Stimulated activated CD4-positive, alpha-beta T cell treated with anti-CD3 and anti-CD28 coated beads, Interleukin-15, amount 100 ng/mL, for 48 hours (primary cell): Measurements from ENCODE around the gene PHRF1.

Experiments
- DNase-seq, 2 donors: peaks; one replicate each; pipeline ENCODE4 v3.0.0-alpha.2; 2020; ENCODE audit warnings: low read depth in 2 of 2

PHRF1 gene

DNA sequence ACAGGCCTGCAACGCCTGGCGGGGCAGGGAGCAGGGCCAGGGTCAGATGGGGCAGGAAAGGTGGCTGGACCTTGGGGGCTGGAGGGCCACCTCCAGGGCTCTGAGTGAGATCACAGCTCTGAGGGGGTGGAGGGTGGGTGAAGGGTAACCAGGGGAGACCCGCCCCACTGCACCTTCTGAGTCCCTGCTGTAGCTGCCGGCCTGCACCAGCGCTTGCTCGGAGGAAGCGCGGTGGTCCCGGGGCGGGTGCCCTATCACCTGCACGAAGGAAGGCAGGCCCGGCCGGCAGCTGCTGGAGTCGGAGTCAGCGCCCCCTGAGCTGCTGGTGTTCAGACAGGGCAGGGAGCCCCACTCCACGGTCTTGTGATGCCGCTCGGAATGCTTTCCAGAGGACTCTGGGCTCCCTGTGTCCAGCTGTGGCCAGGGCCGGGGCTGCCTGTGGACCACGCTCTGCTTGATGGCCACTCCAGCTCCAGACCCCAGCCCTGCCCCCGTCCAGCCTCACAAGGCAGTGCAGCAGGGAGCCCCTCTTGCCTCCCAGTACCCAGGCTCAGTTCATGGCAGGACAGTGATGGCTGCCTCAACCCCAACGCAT is 19.5 kb upstream of the PHRF1 start:
- DNase-seq: no peak

DNA sequence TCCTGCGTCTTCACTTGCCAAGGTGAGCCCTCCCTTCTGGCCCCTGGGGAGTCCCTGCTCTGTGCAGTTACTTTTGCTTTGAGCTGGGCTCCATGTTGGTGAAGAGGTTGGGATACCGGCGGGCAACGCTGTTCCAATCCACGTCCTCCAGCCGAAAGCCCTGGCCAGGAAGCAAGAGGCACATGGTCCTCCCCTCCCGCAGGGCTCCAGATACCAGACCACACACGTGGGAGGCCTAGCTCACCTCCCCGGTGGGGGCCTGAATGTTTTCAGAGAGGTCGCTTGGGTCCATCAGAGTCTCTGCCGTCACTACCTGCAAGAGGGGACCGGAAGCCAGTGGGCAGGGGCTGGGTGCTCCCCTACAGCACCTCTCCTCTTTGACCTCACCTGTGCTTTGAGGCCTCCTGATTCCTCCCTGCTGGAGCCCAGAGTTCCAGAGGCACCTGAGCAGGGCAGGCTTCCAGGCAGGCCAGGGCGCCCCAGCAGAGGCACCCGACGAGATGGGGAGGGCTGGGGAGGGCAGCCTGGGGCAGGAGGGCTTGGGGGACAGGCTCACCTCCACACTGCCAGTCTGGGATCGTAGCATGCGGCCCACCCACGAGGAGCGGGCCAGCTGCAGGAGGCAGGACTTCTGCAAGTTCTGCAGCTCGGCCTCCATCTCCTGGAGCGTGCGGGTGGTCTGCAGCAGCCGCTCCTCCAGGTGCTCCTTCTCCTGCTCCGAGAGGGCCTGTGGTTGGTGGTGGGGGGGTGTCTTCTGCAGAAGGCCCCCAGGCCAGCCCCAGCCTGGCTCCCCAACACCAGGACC is 18.7 kb upstream of the PHRF1 start:
- no peak for DNase-seq

DNA sequence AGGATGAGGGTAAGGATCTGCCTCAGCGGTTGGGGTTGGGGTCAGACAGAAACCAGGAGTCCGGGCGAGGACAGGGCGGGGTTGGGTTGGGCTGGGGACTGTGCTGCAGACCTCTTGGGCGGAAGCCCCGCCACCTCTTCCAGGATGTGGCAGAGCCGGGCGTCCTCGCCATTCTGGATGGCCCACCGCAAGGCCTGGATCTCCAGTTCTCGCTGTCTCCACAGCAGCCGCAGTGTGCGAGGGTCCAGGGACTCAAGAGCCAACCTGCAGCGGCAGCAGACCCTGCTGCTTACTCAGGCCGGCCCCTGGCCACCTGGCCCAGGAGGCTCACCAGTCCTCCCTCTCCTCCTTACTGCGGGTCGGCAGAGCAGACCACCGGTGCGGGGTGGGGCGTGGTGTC is 17.8 kb upstream of the PHRF1 start:
- no peak for DNase-seq

DNA sequence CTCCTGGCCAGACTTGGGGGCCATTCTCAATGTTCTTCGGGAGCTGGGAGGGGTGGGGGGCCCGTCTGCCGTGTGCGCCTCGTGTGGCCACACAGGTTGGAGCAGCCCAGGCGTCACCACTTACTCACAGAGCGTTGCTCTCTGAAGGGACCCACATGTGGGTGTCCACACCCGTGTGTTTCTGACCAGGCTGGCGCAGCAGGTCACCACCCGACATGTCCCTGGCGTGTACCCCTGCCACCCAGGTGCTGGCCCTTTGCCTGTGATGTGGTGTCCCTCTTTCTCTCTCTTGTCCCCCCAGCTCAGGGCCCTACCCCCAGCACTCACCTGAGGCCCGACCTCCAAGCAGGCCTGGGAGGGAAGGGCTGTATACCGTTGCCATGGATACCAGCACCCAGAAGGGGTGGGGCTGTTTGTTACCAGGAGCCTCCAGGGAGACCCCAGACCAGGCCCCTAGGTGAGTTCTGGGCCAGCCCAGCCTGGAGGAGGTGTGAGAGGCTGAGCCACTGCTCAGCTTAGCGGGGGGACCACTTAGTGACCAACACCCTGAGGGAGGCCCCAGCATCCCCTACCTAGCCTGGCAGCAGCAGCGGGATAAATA is 17.1 kb upstream of the PHRF1 start:
- no peak for DNase-seq

DNA sequence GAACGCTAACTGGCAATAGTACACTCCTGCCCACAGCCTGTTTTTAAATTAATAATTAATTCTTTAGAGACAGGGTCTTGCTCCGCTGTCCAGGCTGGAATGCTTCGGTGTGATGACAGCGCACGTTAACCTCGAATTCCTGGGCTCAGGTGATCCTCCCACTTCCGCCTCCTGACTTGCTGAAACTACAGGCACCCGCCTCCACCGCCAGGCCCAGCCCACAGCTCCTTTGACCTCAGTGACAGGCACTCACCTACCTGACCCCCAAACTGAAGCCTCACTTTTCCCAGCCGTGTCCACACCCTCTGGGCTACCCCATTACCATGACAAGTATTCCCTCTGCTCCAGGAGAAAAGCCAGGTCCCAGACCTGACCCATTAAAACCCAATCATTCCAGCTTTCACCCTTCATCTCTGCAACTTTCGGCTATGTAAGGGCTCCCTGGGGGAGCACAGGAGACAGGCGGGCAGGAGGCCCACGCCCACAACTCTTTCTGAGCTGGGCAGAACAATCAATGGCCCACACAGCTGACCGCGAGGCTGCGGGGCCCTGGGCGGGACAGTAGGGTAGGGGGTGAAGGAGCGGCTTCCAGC is 16.5 kb upstream of the PHRF1 start:
- DNase-seq: no peak

DNA sequence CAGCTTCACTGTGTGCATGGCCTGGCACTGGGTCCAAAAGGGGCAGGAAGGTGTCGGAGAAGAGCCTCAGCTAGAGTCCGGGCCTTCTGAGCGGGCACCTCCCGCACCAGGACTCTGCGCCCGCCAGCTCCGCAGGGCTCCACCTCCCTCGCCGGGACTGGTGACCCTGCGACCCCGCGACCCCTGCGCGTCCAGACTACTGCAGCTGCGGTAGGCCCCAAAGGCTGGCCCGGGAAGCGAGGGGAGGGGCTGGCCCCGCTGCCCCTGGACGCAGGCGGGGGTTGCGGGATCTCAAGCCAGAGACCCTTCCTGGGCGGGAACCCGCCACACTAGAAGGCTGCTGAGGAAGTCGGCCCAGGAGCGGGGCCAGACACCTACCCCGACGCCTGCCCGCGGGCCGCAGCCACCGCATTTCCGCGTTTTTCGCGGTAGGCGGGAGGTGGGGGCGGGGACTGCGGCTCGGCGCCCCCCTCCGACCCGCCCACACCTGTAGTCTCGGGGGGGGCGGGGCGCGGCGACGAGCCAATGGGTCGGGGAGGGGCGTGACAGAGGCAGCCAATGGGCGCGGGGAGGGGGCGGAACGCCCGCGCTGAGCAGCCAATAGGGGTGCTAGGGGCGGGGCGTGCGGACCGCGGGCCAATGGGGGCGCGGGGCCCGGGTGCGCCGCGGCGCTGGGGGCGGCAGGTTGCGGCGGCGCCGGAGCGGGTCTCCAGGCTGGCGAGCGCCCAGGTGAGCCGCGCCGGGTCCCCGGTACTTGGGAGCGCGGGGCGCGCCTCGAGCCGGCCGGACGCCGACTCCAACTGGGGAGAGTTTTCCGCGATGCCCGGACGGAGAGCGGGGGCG is 15.7 kb upstream of the PHRF1 start, which contains the start of the genes LMNTD2 and RASSF7:
LMNTD2 (minus strand) TSS at position 434 of the 843 bp plus-strand sequence; CDS start at position 412, 22 bp downstream.
RASSF7 (plus strand) TSS at position 666 of the 843 bp plus-strand sequence. CDS start 799 bp downstream, outside the sequence.
- peak; percentile 85 to 95 for DNase-seq

DNA sequence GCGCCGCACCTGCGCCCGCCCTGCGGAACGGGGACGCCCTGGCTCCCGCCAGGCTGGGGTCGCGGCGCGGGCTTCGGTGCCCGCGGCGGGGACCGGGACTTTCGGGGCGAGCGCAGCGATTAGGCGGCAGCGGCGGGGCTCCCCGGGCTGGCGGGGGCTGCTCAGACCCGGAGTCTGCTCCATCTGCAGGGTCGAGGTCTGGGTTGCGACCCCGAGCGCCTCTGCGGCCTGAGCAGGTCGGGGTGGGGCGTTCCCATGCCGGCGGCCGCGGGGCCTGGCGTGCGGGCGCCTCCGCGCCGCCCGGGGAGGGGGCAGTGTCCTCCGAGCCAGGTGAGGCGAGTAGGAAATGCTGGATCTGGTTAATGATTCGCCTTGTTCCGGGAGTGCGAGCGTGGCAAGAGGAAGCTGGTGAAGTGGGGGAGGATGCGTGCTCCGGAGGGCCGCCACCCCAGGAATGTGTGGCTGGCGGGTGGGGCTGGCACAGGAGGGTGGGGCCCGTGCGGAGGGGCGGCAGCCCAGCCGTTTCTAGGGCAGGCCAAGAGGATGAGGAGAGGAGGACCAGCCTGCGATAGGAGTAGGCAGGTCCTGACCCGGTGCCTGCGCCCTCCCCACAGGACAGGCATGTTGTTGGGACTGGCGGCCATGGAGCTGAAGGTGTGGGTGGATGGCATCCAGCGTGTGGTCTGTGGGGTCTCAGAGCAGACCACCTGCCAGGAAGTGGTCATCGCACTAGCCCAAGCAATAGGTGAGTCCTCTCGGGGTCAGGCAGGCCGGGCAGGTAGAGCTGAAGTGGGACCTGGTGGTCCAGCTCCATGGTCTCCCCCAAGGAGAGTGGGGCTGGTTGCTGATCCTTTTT is 14.9 kb upstream of the PHRF1 start:
- DNase-seq: no peak

DNA sequence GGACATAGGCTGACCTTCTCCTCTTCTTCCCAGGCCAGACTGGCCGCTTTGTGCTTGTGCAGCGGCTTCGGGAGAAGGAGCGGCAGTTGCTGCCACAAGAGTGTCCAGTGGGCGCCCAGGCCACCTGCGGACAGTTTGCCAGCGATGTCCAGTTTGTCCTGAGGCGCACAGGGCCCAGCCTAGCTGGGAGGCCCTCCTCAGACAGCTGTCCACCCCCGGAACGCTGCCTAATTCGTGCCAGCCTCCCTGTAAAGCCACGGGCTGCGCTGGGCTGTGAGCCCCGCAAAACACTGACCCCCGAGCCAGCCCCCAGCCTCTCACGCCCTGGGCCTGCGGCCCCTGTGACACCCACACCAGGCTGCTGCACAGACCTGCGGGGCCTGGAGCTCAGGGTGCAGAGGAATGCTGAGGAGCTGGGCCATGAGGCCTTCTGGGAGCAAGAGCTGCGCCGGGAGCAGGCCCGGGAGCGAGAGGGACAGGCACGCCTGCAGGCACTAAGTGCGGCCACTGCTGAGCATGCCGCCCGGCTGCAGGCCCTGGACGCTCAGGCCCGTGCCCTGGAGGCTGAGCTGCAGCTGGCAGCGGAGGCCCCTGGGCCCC is 14.1 kb upstream of the PHRF1 start:
- no peak for DNase-seq

DNA sequence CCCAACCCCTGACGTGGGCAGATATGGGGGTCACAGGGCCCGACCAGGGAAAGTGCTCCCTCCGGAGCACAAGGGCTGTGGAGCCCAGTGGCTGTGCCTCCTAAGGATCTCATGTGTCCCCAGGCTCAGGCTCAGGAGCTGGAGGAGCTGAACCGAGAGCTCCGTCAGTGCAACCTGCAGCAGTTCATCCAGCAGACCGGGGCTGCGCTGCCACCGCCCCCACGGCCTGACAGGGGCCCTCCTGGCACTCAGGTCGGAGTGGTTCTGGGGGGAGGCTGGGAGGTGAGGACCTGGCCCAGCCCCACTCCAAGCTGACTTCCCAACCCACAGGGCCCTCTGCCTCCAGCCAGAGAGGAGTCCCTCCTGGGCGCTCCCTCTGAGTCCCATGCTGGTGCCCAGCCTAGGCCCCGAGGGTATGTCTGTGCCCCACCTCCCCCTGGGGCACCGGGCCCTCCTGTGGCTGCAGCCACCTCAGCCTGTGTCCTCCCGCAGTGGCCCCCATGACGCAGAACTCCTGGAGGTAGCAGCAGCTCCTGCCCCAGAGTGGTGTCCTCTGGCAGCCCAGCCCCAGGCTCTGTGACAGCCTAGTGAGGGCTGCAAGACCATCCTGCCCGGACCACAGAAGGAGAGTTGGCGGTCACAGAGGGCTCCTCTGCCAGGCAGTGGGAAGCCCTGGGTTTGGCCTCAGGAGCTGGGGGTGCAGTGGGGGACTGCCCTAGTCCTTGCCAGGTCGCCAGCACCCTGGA is 13.0 kb upstream of the PHRF1 start:
- DNase-seq: no peak

DNA sequence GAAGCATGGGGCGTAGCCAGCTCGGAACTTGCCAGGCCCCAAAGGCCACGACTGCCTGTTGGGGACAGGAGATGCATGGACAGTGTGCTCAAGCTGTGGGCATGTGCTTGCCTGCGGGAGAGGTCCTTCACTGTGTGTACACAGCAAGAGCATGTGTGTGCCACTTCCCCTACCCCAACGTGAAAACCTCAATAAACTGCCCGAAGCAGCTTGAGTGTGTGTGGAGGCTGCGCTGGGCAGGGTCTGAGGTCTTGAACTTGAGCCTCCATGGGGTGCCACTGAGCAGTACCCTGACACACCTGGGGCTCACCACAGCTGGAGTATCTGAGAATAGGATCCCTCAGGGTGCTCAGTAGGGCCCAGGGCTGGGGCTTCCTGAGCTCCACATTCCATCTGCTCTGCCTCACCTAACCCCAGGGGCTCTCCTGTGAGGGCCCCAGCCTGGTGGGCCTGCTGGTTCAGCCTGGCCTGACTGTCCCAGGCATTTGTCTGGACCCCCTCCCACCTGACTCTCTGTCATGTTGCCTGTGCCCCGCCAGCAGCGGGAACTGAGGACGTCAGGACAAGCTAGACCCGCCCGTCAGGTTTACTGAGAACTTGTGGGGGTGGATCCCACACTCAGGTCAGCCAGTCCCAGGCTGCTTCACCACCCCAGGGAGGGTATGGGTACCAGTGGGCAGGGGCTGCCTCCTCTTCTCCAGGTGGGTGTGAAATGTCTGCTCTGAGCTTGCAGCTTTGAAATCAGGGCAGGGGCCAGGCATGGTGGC is 12.3 kb upstream of the PHRF1 start:
- DNase-seq: no peak

DNA sequence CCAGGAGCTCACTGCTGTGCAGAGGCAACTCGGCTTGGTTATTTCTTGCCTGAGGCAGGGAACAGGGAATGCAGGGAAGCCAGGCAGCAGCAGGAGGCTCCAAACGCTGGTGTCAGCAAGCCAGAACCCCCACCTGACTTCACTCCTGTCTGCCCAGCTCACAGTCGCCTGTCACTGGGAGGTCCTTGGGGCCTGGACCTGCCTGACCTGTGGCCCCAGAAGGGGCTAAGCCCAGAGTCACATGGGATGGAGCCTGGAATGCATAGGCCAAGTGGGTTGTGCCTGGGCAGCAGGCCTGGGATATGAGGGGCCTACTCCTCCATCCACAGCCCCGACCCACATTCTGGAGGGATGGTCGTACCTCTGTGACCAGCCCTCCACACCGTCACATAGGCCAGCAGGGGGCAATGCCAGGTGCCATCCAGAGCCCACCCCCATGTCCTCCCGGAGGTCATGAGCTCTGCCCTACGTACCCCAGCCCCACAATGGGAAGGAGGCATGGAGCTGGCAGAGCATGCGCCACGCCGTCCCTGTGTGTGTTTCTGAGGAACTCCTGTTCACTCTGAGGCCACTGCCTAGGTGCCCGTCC is 10.3 kb upstream of the PHRF1 start:
- DNase-seq: no peak

DNA sequence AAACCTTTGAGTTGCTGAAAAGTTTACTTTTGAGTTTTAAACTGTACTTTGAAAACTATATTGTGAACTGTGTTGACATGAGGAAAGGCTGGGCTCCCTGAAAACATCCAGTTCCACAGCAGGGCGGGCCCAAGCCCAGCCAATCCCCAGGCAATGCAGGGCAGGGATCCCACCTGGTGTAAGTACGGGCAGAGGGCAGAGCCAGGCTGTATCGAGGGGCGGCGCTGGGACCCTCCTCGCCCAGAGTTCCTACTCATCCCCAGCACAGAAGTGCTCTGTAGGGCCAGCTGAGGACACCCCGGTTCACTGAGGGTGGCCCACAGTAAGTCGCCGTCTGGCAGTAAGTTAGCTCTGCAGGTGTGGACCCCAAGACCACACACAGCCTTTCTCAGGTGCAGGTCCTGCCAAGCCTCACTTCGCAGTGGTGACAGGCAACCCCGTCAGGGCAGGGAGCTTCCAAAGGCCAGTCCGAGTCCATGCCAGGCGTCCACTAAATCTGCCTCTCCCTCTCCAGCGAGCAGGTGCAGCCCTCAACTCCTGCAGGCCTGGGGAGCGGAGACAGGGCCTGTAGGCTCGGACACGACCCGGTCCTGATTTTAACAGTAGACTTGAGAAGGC is 9.2 kb upstream of the PHRF1 start:
- DNase-seq: no peak

DNA sequence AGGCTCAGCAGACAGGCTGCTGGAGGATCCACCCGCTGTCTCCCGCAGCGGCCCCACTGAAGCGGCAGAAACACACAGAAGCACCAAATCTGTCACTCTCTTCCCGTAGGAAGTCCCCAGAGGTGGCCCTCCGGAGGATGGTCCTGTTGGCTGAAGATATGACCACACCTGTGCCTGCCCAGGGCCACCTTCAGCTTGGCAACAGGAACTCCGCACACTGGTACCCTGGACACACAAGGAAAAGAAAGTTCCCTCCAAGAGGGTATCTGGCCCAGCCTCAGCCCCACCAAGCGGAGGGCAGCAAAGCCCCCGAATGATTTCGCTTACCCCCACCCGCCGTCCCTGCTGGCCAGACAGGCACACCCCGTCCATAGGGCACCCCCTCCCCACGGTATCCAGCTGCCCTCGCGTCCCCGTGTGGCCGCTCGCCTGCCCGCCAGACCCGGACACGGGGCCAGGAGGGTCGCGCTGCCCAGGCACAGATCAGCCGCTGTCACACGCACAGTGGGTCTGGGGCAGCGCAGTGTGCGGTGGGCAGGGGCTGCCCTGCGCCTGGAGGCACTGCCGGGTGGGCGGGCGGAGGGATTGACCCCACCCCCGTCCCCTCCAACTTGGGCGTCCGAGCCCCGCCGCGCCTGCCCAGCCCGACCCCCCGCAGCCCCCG is 8.5 kb upstream of the PHRF1 start:
- DNase-seq: no peak

DNA sequence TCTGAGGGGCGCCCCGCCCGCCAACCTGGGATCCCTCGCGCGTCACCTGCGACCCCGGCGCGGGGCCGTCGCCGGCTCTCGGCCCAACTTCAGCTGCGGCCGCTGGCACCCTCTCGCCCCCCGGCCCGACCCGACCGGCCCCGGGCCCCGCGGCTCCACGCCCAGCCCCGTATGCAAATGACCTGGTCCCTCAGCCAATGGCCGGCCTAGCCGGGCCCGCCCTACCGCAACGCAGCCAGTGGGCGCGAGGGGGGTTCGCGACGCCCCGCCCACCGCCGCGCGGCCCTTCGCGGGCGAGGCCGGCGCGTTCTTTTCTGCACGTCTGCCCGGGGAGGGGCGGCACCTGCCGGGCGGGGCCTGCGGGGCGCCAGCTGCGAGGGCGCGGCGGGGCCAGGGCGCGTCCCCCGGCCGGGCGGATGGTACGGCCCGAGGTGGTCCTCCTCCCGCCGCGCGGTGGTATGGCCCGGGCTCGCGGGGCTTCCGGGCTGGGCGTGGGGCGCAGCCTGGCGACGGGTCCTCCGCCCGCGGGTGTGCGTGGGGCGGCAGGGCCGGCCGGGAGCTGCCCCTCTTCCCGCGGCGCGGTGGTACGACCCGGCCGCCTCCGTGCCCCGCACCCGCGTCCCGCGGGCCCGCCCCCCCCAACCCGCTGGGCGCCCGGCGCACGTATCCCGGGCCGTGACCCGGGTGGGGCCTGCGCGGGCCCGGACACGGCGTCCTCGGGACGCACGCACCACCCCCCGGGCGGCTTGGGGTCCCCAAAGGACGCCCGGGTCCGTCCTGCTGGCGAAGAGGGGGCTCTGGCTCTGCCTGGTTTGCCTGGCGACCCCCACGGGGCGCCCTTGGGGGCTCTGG is 7.7 kb upstream of the PHRF1 start:
- peak; percentile 86 to 95 for DNase-seq

DNA sequence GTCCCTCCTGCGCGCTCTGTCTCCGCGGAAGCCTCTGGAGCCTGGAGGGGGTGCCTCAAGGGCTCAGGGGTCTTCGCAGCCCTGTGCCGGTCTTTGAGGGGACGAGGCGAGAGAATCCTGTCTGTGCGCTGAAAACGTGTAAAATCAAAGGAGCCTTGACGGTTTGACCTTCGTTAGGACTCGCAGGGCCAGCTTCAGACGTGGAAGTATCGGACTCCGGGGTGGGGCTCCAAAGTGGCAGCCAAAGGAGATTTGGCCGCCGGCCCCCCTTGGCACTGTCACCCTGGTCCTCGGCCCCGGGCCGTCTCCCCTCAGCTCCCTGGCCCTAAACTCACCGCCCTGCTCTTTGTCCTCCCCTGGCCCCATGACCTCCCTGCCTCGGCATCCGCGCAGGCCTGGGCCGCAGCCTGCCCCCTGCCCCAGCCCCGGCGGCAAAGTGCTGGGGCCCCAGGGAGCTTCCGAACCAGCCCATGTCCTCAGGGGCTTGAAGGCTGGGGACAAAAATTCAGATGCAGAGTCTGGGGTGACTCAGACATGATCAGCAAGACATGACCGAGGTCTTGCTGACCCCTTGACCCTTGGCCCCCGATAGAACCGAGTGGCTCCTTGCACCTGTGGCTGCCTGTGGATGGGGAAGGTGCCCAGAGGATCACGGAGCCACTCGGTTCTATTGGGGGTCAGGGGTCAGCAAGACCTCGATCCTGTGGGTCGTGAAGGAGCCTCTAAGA is 6.9 kb upstream of the PHRF1 start:
- DNase-seq: no peak

DNA sequence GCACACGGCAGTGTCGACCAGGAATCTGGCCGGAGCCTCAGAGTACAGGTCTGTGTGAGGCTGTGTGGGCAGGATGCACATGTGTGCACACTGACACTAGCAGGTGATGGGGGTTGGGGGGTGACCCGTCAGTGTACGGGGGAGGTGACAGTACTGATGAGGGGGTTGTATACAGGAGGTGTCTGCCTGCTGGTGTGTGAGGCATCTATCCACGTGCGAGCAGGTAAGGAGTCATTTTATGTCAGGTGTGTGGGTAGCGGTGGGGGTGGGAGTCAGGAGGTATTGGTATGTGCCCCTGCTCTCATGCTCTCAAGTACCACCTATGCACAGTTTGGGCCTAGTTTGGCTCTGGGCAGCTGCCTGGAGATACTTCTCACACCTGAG is 4.5 kb upstream of the PHRF1 start:
- DNase-seq: no peak
